ENCODE results near the gene RPGRIP1L. TPM values are rescaled to one million over a fixed set of nuclear protein-coding genes. Genes with fewer than 3 reads are reported as not detected.

Gene RPGRIP1L
- total RNA-seq, 3 donors from 2014 or later (not counting 1 experiment from before 2014, with no cell fraction given) = 2.3 to 3.0 (median 2.6) TPM

DNA sequence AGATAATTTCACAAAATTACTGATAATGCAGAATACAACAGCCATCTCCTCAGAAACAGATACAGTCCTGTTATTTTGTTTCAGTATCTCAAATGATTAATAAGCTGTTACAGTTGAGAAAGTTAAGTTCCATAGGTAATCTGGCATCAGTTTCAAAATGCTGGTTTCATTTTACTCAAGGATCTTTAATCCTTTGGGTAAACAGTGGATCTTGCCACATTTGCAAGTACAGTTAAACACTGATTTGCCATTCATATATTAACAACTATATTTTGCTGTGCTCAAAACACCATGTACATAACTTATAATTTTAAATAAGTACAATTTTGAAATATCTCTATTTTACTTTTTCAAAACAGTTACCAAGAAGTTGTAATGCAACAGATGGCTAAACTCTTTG is 31.2 kb downstream of the RPGRIP1L start:
- intact Hi-C loops (cut with micrococcal nuclease) = no loop called here
- Histone ChIP-seq H3K4me1 (ENCODE audit: control insufficient read depth, insufficient read depth, low read length) (no peaks in the 10 kb centered on the region), H3K36me3 (ENCODE audit: control insufficient read depth, insufficient read depth, low read length) (no peaks in the 10 kb centered on the region), H3K9me3 (ENCODE audit: control insufficient read depth, insufficient read depth, low read length) (no peaks in the 10 kb centered on the region), H3K27ac (ENCODE audit: low read length) (no peak overlapping the region), H3K4me3 (ENCODE audit: low read length) (no peak overlapping the region), H3K27me3 (ENCODE audit: control insufficient read depth, insufficient read depth, low read length) (no peaks in the 10 kb centered on the region)
- Mint-ChIP-seq H3K36me3 (no peaks in the 10 kb centered on the region), H3K4me3 (no peak overlapping the region), H3K4me1 (no peaks in the 10 kb centered on the region), H3K9me3 (no peaks in the 10 kb centered on the region), H3K27me3 (ENCODE audit: low read depth in 2 of 2) (no peaks in the 10 kb centered on the region), H3K27ac (no peak overlapping the region)
- TF ChIP-seq, protein P1, sequence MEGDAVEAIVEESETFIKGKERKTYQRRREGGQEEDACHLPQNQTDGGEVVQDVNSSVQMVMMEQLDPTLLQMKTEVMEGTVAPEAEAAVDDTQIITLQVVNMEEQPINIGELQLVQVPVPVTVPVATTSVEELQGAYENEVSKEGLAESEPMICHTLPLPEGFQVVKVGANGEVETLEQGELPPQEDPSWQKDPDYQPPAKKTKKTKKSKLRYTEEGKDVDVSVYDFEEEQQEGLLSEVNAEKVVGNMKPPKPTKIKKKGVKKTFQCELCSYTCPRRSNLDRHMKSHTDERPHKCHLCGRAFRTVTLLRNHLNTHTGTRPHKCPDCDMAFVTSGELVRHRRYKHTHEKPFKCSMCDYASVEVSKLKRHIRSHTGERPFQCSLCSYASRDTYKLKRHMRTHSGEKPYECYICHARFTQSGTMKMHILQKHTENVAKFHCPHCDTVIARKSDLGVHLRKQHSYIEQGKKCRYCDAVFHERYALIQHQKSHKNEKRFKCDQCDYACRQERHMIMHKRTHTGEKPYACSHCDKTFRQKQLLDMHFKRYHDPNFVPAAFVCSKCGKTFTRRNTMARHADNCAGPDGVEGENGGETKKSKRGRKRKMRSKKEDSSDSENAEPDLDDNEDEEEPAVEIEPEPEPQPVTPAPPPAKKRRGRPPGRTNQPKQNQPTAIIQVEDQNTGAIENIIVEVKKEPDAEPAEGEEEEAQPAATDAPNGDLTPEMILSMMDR (IDR thresholded peaks at IDR 0.05) = no peak
- DNase-seq (no peak), ATAC-seq (no peak)

DNA sequence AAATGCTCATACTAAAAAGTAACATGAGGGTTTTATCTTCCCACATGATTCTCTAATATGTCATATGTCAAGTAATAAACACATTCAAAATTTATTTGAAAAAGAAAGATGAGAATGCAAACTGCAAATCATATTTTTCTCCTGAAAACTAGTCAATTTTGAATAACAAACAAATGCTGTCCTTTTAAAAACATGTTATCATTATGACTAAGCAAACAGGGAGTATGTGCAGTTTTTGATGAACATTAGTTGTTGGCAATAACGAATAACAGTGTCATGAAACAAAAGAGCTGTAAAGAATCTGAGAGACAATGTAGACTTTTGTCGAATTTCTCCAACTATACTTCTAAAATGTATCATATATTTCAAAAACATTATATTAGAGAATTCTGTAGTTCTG is 34.8 kb downstream of the RPGRIP1L start:
- no peaks in the 10 kb centered on the region for H3K36me3 ChIP-seq (ENCODE audit: control insufficient read depth, insufficient read depth, low read length)
- H3K36me3 Mint-ChIP-seq = no peaks in the 10 kb centered on the region
- no peaks in the 10 kb centered on the region for H3K4me1 ChIP-seq (ENCODE audit: control insufficient read depth, insufficient read depth, low read length)
- H3K4me3 ChIP-seq (ENCODE audit: low read length) = no peak overlapping the region
- no peaks in the 10 kb centered on the region for H3K9me3 ChIP-seq (ENCODE audit: control insufficient read depth, insufficient read depth, low read length)
- H3K27me3 Mint-ChIP-seq (ENCODE audit: low read depth in 2 of 2) = no peaks in the 10 kb centered on the region
- H3K27me3 ChIP-seq (ENCODE audit: control insufficient read depth, insufficient read depth, low read length) = no peaks in the 10 kb centered on the region
- intact Hi-C loops (cut with micrococcal nuclease) = no loop called here
- DNase-seq (no peak), ATAC-seq (no peak)
- H3K27ac ChIP-seq (ENCODE audit: low read length) = no peak overlapping the region
- no peak overlapping the region for H3K27ac Mint-ChIP-seq
- no CpG with 5 or more reads among the region's 2 CpGs for WGBS (ENCODE audit: insufficient coverage)
- TF ChIP-seq, protein P1 (IDR thresholded peaks at IDR 0.05) = no peak
- no peaks in the 10 kb centered on the region for H3K4me1 Mint-ChIP-seq
- H3K9me3 Mint-ChIP-seq = no peaks in the 10 kb centered on the region
- no peak overlapping the region for H3K4me3 Mint-ChIP-seq

DNA sequence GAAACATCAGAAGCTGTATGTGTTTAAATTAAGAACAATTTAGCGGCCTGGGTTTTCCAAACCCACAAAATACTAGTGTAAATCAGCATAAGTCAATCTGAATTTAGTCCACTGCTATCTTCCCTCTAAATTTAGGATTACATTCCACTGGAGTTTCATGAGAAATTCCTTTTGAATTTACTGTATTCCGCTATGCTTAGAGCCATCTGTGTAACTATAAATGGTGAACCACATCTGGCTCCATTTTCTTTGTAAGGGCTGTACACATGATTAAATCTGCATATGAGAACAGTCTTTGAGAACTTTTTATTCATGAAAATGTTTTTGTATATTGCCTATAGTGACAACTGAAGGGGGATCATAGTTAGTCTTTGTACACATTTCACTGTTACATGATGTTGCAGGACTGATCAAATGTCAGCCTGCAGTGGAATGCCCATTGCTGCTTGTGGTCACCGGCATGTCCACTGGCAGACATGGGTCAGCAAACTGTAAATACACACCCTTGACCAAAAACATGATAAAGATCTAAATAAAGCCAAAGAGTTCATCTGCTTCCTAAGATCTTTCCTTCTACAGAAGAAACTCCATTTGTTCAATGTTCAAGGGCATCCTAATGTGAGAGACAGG is 36.8 kb downstream of the RPGRIP1L start:
- no peaks in the 10 kb centered on the region for H3K36me3 Mint-ChIP-seq
- H3K4me3 ChIP-seq (ENCODE audit: low read length) = no peak overlapping the region
- no peaks in the 10 kb centered on the region for H3K9me3 ChIP-seq (ENCODE audit: control insufficient read depth, insufficient read depth, low read length)
- 98% methylated on average over 3 of the region's 3 CpGs for WGBS (ENCODE audit: insufficient coverage)
- H3K27ac Mint-ChIP-seq = no peak overlapping the region
- no peaks in the 10 kb centered on the region for H3K9me3 Mint-ChIP-seq
- no peaks in the 10 kb centered on the region for H3K27me3 Mint-ChIP-seq (ENCODE audit: low read depth in 2 of 2)
- no peak for ATAC-seq
- TF ChIP-seq, protein P1 (IDR thresholded peaks at IDR 0.05) = no peak
- H3K36me3 ChIP-seq (ENCODE audit: control insufficient read depth, insufficient read depth, low read length) = no peaks in the 10 kb centered on the region
- no peaks in the 10 kb centered on the region for H3K27me3 ChIP-seq (ENCODE audit: control insufficient read depth, insufficient read depth, low read length)
- DNase-seq = no peak
- H3K4me3 Mint-ChIP-seq = no peak overlapping the region
- no peaks in the 10 kb centered on the region for H3K4me1 ChIP-seq (ENCODE audit: control insufficient read depth, insufficient read depth, low read length)
- intact Hi-C loops (cut with micrococcal nuclease) = no loop called here
- H3K27ac ChIP-seq (ENCODE audit: low read length) = no peak overlapping the region
- no peaks in the 10 kb centered on the region for H3K4me1 Mint-ChIP-seq

DNA sequence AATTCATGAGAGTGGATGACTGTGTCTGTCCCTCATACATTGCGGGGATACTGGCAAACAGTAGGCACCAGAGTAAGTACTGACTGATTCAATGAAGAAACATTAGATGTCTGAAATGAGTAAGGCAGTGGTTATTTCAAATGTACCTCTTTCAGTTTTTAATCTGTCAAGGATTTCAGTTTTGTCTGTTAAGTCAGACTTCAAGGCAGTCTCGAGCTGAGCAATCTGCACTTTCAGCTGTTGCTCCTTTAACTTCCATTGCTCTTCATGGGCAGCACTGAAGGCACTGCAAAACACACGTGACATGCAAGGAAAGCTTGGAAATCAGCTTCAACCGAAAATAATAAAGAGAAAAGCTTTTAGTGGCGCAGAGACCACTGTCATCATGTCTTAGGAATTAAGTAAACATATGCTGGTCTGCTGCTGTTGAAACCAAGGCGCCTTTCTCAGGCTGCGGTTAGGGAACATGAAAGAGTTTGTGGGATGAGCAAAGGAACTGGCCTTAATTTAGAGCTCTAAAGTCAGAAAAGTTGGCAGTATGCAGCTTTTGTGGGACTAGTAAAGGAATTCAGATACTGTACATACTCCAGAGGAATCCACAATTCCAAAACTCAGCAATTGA is 38.8 kb downstream of the RPGRIP1L start:
- Histone ChIP-seq H3K36me3 (ENCODE audit: control insufficient read depth, insufficient read depth, low read length) (no peaks in the 10 kb centered on the region), H3K9me3 (ENCODE audit: control insufficient read depth, insufficient read depth, low read length) (no peaks in the 10 kb centered on the region), H3K4me3 (ENCODE audit: low read length) (no peak overlapping the region), H3K4me1 (ENCODE audit: control insufficient read depth, insufficient read depth, low read length) (no peaks in the 10 kb centered on the region), H3K27me3 (ENCODE audit: control insufficient read depth, insufficient read depth, low read length) (no peaks in the 10 kb centered on the region), H3K27ac (ENCODE audit: low read length) (no peak overlapping the region)
- H3K27ac Mint-ChIP-seq = no peak overlapping the region
- no peak overlapping the region for H3K4me3 Mint-ChIP-seq
- 68% methylated on average over 7 of the region's 7 CpGs for WGBS (ENCODE audit: insufficient coverage)
- DNase-seq (no peak), ATAC-seq (no peak)
- TF ChIP-seq, protein P1 (IDR thresholded peaks at IDR 0.05) = no peak
- intact Hi-C loops (cut with micrococcal nuclease) = no loop called here
- no peaks in the 10 kb centered on the region for H3K36me3 Mint-ChIP-seq
- no peaks in the 10 kb centered on the region for H3K4me1 Mint-ChIP-seq
- H3K27me3 Mint-ChIP-seq (ENCODE audit: low read depth in 2 of 2) = no peaks in the 10 kb centered on the region
- H3K9me3 Mint-ChIP-seq = no peaks in the 10 kb centered on the region

All from natural killer cell (primary cell).